CD4-positive, alpha-beta T cell treated with Interleukin-1 beta for 1 hour (primary cell): ENCODE results near the gene SETDB2.

Source experiments
- DNase-seq, 2 donors: peaks; one replicate each; pipeline ENCODE4 v3.0.0-alpha.2; 2020 to 2022

Gene SETDB2

DNA sequence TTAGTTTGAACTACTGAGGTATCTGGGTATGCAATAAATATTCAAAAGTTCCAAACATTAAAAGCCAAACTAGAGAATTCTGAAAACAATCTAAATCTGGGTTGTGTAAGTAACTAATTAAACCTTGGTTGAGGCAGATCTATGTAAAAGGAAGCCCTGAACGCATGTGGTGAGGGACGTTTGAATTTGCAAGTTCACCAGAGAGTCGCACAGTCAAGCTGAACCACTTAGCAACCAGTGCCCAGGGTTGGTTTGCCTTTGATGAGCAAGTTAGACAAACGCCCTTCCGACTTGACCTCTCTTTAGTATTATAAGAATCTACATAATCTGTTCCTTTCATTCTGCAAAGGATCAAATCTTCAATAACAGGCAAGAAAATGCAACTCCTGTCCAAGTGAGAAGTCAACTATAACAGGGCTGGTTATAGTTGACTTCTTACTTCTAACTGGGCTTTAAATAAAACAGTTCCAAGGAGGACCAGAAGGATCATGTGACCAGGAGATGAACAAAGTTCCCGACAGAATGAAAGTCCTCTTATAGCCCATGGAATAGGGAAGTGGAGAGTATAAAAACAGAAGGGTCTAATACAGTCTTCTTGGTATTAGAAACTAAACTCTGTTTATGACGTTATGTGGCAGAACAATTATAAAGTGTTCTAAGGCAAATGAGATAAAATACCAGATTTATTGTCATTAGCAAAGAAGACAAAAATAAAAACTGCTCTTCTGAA lies 92.2 kb downstream of the SETDB2 start:
- no peak for DNase-seq

DNA sequence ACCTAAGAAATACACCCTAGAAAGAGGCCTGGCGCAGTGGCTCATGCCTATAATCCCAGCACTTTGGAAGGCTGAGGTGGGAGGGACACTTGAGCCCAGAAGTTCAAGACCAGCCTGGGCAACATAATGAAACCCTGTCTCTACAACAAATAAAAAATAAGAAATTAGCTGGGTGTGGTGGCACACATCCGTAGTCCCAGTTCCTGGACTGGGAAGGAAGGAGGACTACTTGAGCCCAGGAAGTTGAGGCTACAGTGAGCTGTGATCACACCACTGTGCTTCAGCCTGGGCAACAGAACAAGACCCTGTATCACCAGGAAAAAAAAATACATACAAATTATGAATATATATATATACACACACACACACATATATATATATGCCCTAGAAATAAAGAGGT lies 94.3 kb downstream of the SETDB2 start:
- no peak for DNase-seq

DNA sequence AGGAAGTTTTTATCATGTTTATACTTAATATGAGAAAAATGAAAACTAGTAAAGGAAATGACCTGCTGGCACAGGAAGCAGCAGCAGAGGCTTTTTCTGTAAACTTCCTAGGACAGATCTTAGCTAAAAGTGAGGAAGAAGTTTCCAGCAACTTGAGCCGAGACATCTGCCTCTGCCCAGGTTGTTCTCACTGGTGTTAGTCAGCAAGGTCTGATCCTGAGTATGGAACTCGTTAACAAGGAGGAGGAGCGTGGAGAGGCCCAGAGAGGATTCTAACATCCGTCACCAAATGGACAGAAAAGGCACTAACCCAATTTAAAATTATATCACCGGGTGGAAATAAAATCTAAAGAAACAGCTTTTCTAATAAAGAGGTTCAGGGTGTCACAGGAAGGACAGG lies 95.2 kb downstream of the SETDB2 start:
- DNase-seq = no peak

DNA sequence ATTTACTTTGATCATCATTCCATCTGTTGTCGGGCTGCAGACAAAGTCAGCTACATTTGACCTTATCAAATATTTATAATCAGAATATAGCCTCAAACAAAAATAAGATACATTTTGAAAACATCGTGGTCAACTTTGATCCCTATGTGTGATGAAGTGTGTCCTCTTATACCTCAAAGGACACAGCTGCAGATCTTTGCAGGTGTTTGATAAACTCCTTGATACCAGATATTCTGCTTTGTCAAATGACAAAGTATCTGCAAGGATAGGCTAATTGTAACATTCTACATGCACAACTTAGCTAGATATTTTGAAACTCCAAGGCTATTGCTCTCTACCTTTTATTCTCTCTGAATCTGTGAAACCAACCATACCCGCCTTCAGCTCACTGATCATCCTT lies 95.7 kb downstream of the SETDB2 start:
- DNase-seq = no peak

DNA sequence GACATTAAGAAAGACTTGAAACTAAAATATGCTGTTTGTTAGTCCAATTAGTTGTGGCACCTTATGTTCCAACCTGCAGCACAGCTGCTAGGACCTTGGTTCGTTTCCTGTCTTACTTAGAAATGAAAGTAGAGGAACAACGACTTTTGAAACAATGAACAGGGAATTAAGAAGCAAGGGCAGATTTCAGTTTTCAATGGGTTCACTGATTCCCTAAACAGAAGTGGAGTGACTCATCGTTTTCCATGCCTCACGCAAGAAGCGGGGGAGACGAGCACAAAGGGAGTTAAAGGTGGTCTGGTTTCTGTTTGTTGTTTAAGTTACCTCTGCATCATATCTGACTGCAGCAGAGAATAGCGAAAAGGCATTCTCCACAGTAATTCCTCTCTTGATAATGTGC lies 96.5 kb downstream of the SETDB2 start:
- DNase-seq = no peak

DNA sequence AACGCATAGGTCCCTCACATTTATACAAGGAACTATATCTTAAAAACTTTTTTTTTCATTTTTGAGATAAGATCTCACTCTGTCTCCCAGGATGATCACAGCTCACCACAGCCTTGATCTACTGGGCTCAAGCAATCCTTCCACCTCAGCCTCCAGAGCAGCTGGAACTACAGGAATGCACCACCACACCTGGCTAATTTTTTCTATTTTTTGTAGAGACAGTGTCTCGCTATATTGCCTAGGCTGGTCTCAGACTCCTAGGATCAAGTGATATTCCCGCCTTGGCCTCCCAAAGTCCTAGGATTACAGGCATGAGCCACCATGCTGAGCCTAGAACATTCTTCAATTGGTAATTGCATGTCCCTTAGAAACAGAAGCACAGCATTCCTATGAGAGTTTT lies 99.6 kb downstream of the SETDB2 start:
- no peak for DNase-seq
